Stimulated activated CD4-positive, alpha-beta T cell treated with anti-CD3 and anti-CD28 coated beads, Interleukin-12 subunit alpha, Interleukin-12 subunit beta, amount 100 ng/mL, for 48 hours (primary cell): ENCODE measurements around the gene STOML1.

Source experiments
- DNase-seq, 3 donors: peaks; one replicate each; pipeline ENCODE4 v3.0.0-alpha.2; 2020; ENCODE audit warnings: low read depth in 2 of 3, low spot score in 1 of 3

Gene STOML1

GRCh38 chr15:74022706-74023470, 30.8 kb upstream of the STOML1 start:
- DNase-seq = no peak

- DNase-seq = no peak
These were observed 27.6 kb upstream of the STOML1 start for GRCh38 chr15:74019734-74020133.

DNA sequence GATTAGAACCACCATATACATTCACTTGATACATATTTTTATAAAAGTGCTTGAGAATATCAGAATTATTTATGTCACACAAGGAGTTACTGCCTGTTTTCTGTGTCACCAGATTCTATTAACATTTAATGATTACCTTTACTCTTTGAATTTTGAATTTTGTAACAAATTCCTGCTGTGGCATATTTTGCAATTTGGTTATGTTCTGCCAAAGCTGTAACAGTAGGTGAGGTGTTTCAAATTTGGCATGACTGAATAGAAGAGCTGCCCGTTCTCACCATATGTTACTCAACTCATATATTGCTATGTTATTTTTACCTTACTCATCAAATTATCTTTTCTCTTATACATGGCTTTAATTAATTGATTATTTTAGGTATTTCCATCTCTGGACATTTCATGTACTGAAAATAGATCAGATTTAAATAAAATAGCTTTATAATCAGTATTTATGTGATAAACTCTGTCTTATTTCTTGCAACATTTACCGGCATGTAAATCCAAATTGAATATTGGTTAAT, 21.3 kb upstream of the STOML1 start:
- no peak for DNase-seq

DNA sequence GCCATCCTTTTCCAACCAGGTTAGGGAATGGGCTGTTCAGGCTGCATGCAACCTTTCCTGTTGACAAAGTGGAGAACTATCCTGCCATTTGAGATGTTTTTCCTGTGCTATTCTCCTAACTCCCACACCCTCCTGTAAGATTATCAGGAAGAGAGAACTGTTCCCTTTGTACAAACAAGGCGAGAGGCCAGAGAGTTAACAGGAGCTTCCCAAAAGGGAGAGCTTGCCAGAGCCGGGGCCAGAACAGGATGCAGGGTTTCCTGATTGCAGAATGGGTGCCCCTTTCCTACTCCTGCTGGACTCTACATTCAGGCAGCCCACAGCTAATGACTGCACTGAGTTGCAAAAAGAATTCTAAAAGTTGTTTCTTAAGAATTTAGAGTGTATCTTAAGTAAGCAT, 19.5 kb upstream of the STOML1 start:
- no peak for DNase-seq

GRCh38 chr15:74010929-74011540, 18.9 kb upstream of the STOML1 start:
- no peak for DNase-seq

- DNase-seq = no peak
These were observed 16.8 kb upstream of the STOML1 start for GRCh38 chr15:74008901-74009300.

DNA sequence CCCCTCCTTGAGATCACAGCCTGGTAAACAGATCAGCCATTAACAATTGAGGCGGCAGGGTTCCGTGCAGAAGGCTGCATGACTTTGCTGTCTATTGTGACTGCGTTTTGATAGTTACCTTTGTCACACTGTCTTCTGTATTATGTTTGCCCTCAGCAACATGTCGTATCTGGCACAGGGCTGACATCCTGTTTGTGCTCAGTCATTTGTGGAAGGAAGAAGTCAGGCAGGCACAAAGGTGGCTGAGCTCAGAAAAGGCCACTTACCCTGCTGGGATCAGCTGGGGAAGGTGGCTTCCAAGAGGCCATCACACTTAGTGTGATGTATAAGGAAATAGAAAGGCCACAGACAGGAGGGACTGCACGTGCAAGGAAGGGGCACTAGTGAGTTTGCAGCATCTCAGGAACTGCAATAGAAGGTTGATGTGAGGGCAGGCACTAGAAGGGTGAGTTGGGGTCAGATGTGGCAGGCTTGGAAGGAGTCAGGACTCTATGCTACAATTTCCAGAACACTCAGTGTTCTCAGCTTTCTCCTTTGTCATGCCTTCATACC, 15.8 kb upstream of the STOML1 start:
- DNase-seq = no peak

GRCh38 chr15:74006774-74007639, 14.9 kb upstream of the STOML1 start:
- DNase-seq = no peak

GRCh38 chr15:73997986-73998385, 5.9 kb upstream of the STOML1 start:
- DNase-seq = no peak

DNA sequence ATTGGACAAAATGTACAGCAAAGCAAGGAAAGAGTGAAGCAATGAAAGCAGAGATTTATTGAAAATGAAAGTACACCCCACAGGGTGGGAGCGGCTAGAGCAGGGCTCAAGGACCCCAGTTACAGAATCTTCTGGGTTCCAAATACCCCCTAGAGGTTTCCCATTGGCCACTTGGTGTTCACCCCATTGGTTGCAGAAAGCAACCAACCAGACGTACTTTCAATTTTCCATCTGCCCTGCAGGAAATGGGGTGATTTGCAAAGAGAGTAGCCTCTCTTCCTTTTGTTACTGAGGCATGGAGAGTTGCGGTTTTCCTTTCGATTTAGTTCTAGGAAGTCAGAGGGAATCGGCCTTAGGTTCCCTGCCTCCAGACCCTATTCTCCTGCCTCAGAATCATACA, 4.8 kb upstream of the STOML1 start:
- no peak for DNase-seq

DNA sequence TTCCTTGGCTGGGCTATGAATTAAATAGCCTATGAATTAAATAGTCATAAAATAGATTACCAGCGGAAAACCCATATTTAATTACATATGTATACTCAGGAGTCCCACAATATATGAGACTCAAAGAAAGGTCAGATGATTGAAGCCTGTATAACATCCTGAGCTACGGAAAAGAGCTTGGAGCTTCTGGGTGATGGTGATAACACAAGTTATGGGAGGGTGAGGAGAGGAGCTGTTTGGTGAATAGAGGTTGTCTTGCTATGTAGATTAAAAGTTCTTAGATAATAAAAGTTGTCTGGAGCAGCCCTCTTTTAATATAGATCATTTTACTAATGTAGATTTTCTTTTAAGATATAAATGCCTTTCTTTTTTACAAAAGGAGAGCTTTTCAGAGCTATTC, 4.2 kb upstream of the STOML1 start:
- no peak for DNase-seq

GRCh38 chr15:73994912-73995622, 3.0 kb upstream of the STOML1 start:
- no peak for DNase-seq

- peak; percentile 90 to 94 (median 93) for DNase-seq
These were observed 2.4 kb upstream of the STOML1 start, which contains the start of gene PML for GRCh38 chr15:73994413-73994883. Gene PML, plus strand, starts transcription at chr15:73994716. Its CDS starts 97 bp downstream, at chr15:73994813.

GRCh38 chr15:73993211-73993994, 1.3 kb upstream of the STOML1 start:
- no peak for DNase-seq

DNA sequence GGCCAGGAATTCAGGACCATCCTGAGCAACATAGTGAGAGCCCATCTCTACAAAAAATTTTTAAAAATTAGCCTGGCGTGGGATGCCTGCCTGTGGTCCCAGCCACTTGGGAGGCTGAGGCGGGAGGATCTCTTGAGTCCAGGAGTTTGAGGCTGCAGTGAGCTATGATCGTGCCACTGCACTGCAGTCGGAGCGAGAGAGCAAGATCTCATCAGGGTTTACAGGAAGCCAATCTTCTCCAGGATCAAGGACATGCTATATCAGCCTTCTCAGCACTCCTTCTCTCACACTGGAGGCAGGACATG, 451 bp upstream of the STOML1 start:
- DNase-seq = no peak

GRCh38 chr15:73991260-73991659, 835 bp downstream of the STOML1 start:
- DNase-seq = no peak

- DNase-seq = no peak
These were observed 1.7 kb downstream of the STOML1 start for GRCh38 chr15:73990250-73991005.

- no peak for DNase-seq
These were observed 2.9 kb downstream of the STOML1 start for GRCh38 chr15:73989001-73989798.
